A549 (cell line): ENCODE data around the gene CAPS2. TPM values are rescaled to one million over a fixed set of nuclear protein-coding genes. Genes with fewer than 3 reads are reported as not detected.

Source experiments
- ATAC-seq, 2 experiments: fragments of 200-7000 bp in 1 of 2; fragments of >200 bp in 1 of 2; cut with Nextera tagmentation in 1 of 2; cut with Tn5 transposase in 1 of 2; 3 replicates each; pipeline versions ENCODE4 v1.8.0 to v1.9.1; 2018 to 2020; ENCODE audit warnings: mild to moderate bottlenecking in 1 of 2, moderate library complexity in 1 of 2
- CTCF ChIA-PET: fragments of 300-600 bp; sonication (Branson Sonifier 250); formaldehyde crosslinking; extraction: SDS; loops from one replicate; lab custom pipeline; 2021; ENCODE audit warnings: antibody characterized with exemption, inconsistent platforms; lab: Yijun Ruan, JAX
- POLR2A ChIA-PET: fragments of 350-600 bp; formaldehyde crosslinking; extraction: SDS; loops from one replicate; lab custom pipeline; 2021; ENCODE audit warnings: antibody characterized with exemption, inconsistent platforms; lab: Yijun Ruan, JAX
- DNase-seq, 2 experiments: peaks; one replicate each; pipeline versions ENCODE4 v3.0.0 to v3.0.0-alpha.2; 2011 to 2016; ENCODE audit warnings: low read depth in 1 of 2, low spot score in 1 of 2
- FAIRE-seq: peaks from 2 replicates; lab custom pipeline; 2011; peaks lifted over from hg19 to GRCh38; lab: Jason Lieb, UNC
- H3K27ac ChIP-seq, 2 experiments: fragments of >200 bp; sonication (Bioruptor Twin); formaldehyde crosslinking; 3 replicates each; pipeline ENCODE4 v1.5.1; 2016 to 2017
- H3K4me1 ChIP-seq: fragments of >200 bp; sonication (Bioruptor Twin); formaldehyde crosslinking; 3 replicates; pipeline ENCODE4 v1.6.1; 2016
- H3K4me2 ChIP-seq: fragments of >200 bp; sonication (Bioruptor Twin); formaldehyde crosslinking; 3 replicates; pipeline ENCODE4 v1.6.1; 2016
- H3K4me3 ChIP-seq: fragments of >200 bp; sonication (Bioruptor Twin); formaldehyde crosslinking; 3 replicates; pipeline ENCODE4 v1.5.1; 2016
- H3K9me3 ChIP-seq: fragments of >200 bp; sonication (Bioruptor Twin); formaldehyde crosslinking; 3 replicates; pipeline ENCODE4 v1.6.1; 2016
- CBX2 ChIP-seq: fragments of 200-600 bp; sonication (generic); IDR thresholded peaks from 2 replicates; pipeline ENCODE4 v1.6.1; 2016; ENCODE audit warnings: low read depth, mild to moderate bottlenecking, borderline replicate concordance
- CHD2 ChIP-seq: fragments of 150-350 bp; IDR thresholded peaks from 2 replicates; pipeline ENCODE4 v1.6.1; 2014; ENCODE audit warnings: low read length; ENCODE audit not compliant: partially characterized antibody
- CHD4 ChIP-seq: fragments of 200-600 bp; sonication (generic); IDR thresholded peaks from 2 replicates; pipeline ENCODE4 v1.6.1; 2016; ENCODE audit warnings: antibody characterized with exemption, mild to moderate bottlenecking, borderline replicate concordance
- HES2 ChIP-seq: fragments of >200 bp; sonication (Bioruptor Twin); formaldehyde crosslinking; IDR thresholded peaks from 2 replicates; pipeline ENCODE4 v1.6.1; 2016
- HEYL ChIP-seq: fragments of 250-450 bp; sonication (Bioruptor Pico); IDR thresholded peaks from 2 replicates; pipeline ENCODE4 v1.8.0; 2021; ENCODE audit warnings: mild to moderate bottlenecking, moderate library complexity
- HMGXB4 ChIP-seq: fragments of 250-450 bp; sonication (Bioruptor Pico); IDR thresholded peaks from 2 replicates; pipeline ENCODE4 v1.5.0; 2021; ENCODE audit warnings: mild to moderate bottlenecking, moderate library complexity, borderline replicate concordance
- HOXA7 ChIP-seq: fragments of 250-450 bp; sonication (Bioruptor Pico); IDR thresholded peaks from 2 replicates; pipeline ENCODE4 v1.5.0; 2020; ENCODE audit warnings: mild to moderate bottlenecking, moderate library complexity
- HOXB13 ChIP-seq: fragments of 250-450 bp; sonication (Bioruptor Pico); IDR thresholded peaks from 2 replicates; pipeline ENCODE4 v1.5.0; 2020; ENCODE audit warnings: low read depth, mild to moderate bottlenecking, moderate library complexity
- HOXB5 ChIP-seq: fragments of 250-450 bp; sonication (Bioruptor Pico); IDR thresholded peaks from 2 replicates; pipeline ENCODE4 v1.5.0; 2020; ENCODE audit warnings: mild to moderate bottlenecking, moderate library complexity
- JUN ChIP-seq, 2 experiments: fragments of >200 bp; sonication (Bioruptor Twin); formaldehyde crosslinking; IDR thresholded peaks; 2 replicates in 1 of 2; 3 replicates in 1 of 2; pipeline ENCODE4 v1.6.1; 2016 to 2017
- JUNB ChIP-seq: fragments of >200 bp; sonication (Bioruptor Twin); formaldehyde crosslinking; IDR thresholded peaks from 2 replicates; pipeline ENCODE4 v1.6.1; 2016
- KDM1A ChIP-seq: fragments of 200-600 bp; sonication (generic); IDR thresholded peaks from 2 replicates; pipeline ENCODE4 v1.6.1; 2016; ENCODE audit warnings: low read depth, mild to moderate bottlenecking
- KDM5A ChIP-seq: fragments of 200-600 bp; sonication (generic); IDR thresholded peaks from 2 replicates; pipeline ENCODE4 v1.6.1; 2016; ENCODE audit warnings: antibody characterized with exemption, mild to moderate bottlenecking
- MAFK ChIP-seq: fragments of 450-650 bp; IDR thresholded peaks from 2 replicates; pipeline ENCODE4 v1.6.1; 2014; ENCODE audit not compliant: partially characterized antibody
- MAZ ChIP-seq: fragments of 150-350 bp; IDR thresholded peaks from 2 replicates; pipeline ENCODE4 v1.6.1; 2014; ENCODE audit warnings: antibody characterized with exemption, low read depth, low read length, borderline replicate concordance
- MYC ChIP-seq: IDR thresholded peaks from 2 replicates; pipeline ENCODE4 v1.6.1; 2012; ENCODE audit warnings: mild to moderate bottlenecking, inconsistent platforms, low read length, improper control_type of control experiment, borderline replicate concordance
- RCOR1 ChIP-seq: fragments of 150-350 bp; IDR thresholded peaks from 2 replicates; pipeline ENCODE4 v1.6.1; 2014; ENCODE audit warnings: antibody characterized with exemption, low read length, low read depth
- RFX5 ChIP-seq: fragments of 450-650 bp; IDR thresholded peaks from 2 replicates; pipeline ENCODE4 v1.7.1; 2014; ENCODE audit warnings: antibody characterized with exemption, mild to moderate bottlenecking, moderate library complexity
- RNF2 ChIP-seq: fragments of 200-600 bp; sonication (generic); IDR thresholded peaks from 2 replicates; pipeline ENCODE4 v1.6.1; 2016; ENCODE audit warnings: low read depth, mild to moderate bottlenecking, antibody characterized with exemption, moderate library complexity, borderline replicate concordance
- WGBS: methylation state at CpG from one replicate; pipeline ENCODE4 v1.1.6; 2017; ENCODE audit errors: missing lambda C conversion rate; 5-methylcytosine and 5-hydroxymethylcytosine counted together
- polyA plus RNA-seq, 4 experiments: library from polyadenylated mRNA; depleted of rRNA in 3 of 4; stranded (reverse); fragments of >200 nt; fragmentation: RNase III in 1 of 4; extraction: RNeasy Plus Mini Kit Qiagen cat#74134 plus additional on column Dnase treatment in 1 of 4; gene quantifications; 2 replicates in 3 of 4; 3 replicates in 1 of 4; pipeline ENCODE4 v1.2.3, GENCODE V29; 2011 to 2017
- TF ChIP-seq, protein P1 (sequence below): fragments of 200-600 bp; sonication (generic); IDR thresholded peaks from 2 replicates; pipeline ENCODE4 v1.6.1; 2016; ENCODE audit warnings: antibody characterized with exemption, mild to moderate bottlenecking, moderate library complexity
- TF ChIP-seq, protein P2 (sequence below): fragments of 150-350 bp; IDR thresholded peaks from 2 replicates; pipeline ENCODE4 v1.6.1; 2014; ENCODE audit warnings: low read depth, mild to moderate bottlenecking, low read length

Gene CAPS2
- polyA plus RNA-seq, 2 of the 4 experiments (the other 2 are of a cell fraction), result 2.6 to 7.0 TPM

- H3K4me2 ChIP-seq, result no peak overlapping the region
- 40% methylated on average over 2 of the region's 2 CpGs for WGBS
- FAIRE-seq (no peak), DNase-seq (no peak), ATAC-seq (no peak)
- H3K4me3 ChIP-seq, result no peak overlapping the region
- H3K9me3 ChIP-seq, result peaks cover 5% of the 10 kb centered on the region; the same call in 1 of the 3 replicates
- no peak for TF ChIP-seq JUN (IDR thresholded peaks at IDR 0.05)
- ChIA-PET CTCF (no interaction called here), POLR2A (no interaction called here)
- H3K27ac ChIP-seq, result no peak overlapping the region
- H3K4me1 ChIP-seq, result no peaks in the 10 kb centered on the region
Observed at GRCh38 chr12:75269209-75269608, 60.9 kb downstream of the CAPS2 start.

GRCh38 chr12:75260316-75260715, 69.8 kb downstream of the CAPS2 start:
- no peak for FAIRE-seq
- DNase-seq, result no peak
- Histone ChIP-seq H3K4me1 (no peaks in the 10 kb centered on the region), H3K9me3 (no peaks in the 10 kb centered on the region), H3K4me2 (no peak overlapping the region), H3K4me3 (no peak overlapping the region), H3K27ac (no peak overlapping the region)
- ChIA-PET CTCF (no interaction called here), POLR2A (no interaction called here)
- TF ChIP-seq MAZ, result no peak
- TF ChIP-seq JUNB, result no peak
- no peak for TF ChIP-seq KDM1A
- TF ChIP-seq, protein P1, sequence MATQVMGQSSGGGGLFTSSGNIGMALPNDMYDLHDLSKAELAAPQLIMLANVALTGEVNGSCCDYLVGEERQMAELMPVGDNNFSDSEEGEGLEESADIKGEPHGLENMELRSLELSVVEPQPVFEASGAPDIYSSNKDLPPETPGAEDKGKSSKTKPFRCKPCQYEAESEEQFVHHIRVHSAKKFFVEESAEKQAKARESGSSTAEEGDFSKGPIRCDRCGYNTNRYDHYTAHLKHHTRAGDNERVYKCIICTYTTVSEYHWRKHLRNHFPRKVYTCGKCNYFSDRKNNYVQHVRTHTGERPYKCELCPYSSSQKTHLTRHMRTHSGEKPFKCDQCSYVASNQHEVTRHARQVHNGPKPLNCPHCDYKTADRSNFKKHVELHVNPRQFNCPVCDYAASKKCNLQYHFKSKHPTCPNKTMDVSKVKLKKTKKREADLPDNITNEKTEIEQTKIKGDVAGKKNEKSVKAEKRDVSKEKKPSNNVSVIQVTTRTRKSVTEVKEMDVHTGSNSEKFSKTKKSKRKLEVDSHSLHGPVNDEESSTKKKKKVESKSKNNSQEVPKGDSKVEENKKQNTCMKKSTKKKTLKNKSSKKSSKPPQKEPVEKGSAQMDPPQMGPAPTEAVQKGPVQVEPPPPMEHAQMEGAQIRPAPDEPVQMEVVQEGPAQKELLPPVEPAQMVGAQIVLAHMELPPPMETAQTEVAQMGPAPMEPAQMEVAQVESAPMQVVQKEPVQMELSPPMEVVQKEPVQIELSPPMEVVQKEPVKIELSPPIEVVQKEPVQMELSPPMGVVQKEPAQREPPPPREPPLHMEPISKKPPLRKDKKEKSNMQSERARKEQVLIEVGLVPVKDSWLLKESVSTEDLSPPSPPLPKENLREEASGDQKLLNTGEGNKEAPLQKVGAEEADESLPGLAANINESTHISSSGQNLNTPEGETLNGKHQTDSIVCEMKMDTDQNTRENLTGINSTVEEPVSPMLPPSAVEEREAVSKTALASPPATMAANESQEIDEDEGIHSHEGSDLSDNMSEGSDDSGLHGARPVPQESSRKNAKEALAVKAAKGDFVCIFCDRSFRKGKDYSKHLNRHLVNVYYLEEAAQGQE, result no peak
- no peak for TF ChIP-seq CHD4
- TF ChIP-seq MYC, result no peak
- TF ChIP-seq HMGXB4 (CRISPR knock-in tag), result no peak
- TF ChIP-seq HEYL, result no peak
- no peak for TF ChIP-seq CBX2
- TF ChIP-seq, protein P2, sequence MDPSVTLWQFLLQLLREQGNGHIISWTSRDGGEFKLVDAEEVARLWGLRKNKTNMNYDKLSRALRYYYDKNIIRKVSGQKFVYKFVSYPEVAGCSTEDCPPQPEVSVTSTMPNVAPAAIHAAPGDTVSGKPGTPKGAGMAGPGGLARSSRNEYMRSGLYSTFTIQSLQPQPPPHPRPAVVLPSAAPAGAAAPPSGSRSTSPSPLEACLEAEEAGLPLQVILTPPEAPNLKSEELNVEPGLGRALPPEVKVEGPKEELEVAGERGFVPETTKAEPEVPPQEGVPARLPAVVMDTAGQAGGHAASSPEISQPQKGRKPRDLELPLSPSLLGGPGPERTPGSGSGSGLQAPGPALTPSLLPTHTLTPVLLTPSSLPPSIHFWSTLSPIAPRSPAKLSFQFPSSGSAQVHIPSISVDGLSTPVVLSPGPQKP, result no peak
- TF ChIP-seq HOXB13 (CRISPR knock-in tag), result no peak
- no peak for TF ChIP-seq CHD2
- TF ChIP-seq RNF2, result no peak
- TF ChIP-seq RFX5, result no peak
- TF ChIP-seq HOXB5 (CRISPR knock-in tag), result no peak
- TF ChIP-seq KDM5A, result no peak
- TF ChIP-seq RCOR1, result no peak
- no peak for TF ChIP-seq HOXA7 (CRISPR knock-in tag)
- TF ChIP-seq HES2, result no peak
- no peak for TF ChIP-seq MAFK
- 34% methylated on average over 2 of the region's 2 CpGs for WGBS
- no peak for ATAC-seq
